OCI-M2 (cell line): Measurements from ENCODE around the gene LEFTY1.
"Not testable (repeated sequence)": the region's sequence is repeated elsewhere in the genome, so short reads cannot be mapped to it uniquely, and the experiment has no call there.

ENCODE experiments used
- DNase-seq: peaks from one replicate; lab custom pipeline; 2025; ENCODE audit not compliant: unreplicated experiment; lab: John Stamatoyannopoulos, UW

The LEFTY1 gene

GRCh38 chr1:225888289-225888897 is 553 bp downstream of the LEFTY1 start:
- no peak for DNase-seq

- DNase-seq, result not testable (repeated sequence)
These were observed 1.2 kb downstream of the LEFTY1 start for GRCh38 chr1:225887554-225888288.

- no peak for DNase-seq
These were observed 2.0 kb downstream of the LEFTY1 start for GRCh38 chr1:225887030-225887314.

GRCh38 chr1:225886159-225887029 is 2.6 kb downstream of the LEFTY1 start:
- DNase-seq, result no peak

- DNase-seq, result no peak
These were observed 3.6 kb downstream of the LEFTY1 start for GRCh38 chr1:225885336-225885735.

GRCh38 chr1:225883616-225884265 is 5.2 kb downstream of the LEFTY1 start:
- DNase-seq, result no peak

GRCh38 chr1:225882694-225883615 is 6.0 kb downstream of the LEFTY1 start:
- no peak for DNase-seq

GRCh38 chr1:225881959-225882693 is 6.8 kb downstream of the LEFTY1 start, which contains the start of gene TMEM63A:
TSS of gene TMEM63A (minus strand) at chr1:225882380. CDS start at chr1:225877580, 4,800 bp downstream.
- DNase-seq, result no peak

GRCh38 chr1:225881081-225881958 is 7.6 kb downstream of the LEFTY1 start:
- DNase-seq, result no peak

- no peak for DNase-seq
These were observed 8.3 kb downstream of the LEFTY1 start for GRCh38 chr1:225880636-225881035.

- no peak for DNase-seq
These were observed 8.7 kb downstream of the LEFTY1 start for GRCh38 chr1:225880222-225880588.

- no peak for DNase-seq
These were observed 9.3 kb downstream of the LEFTY1 start for GRCh38 chr1:225879521-225880221.

- no peak for DNase-seq
These were observed 10.7 kb downstream of the LEFTY1 start for GRCh38 chr1:225878282-225878681.

GRCh38 chr1:225877580-225877979 is 11.4 kb downstream of the LEFTY1 start:
- no peak for DNase-seq

- no peak for DNase-seq
These were observed 11.9 kb downstream of the LEFTY1 start for GRCh38 chr1:225876900-225877510.

GRCh38 chr1:225875044-225875815 is 13.7 kb downstream of the LEFTY1 start:
- DNase-seq, result no peak

GRCh38 chr1:225874431-225874830 is 14.5 kb downstream of the LEFTY1 start:
- no peak for DNase-seq
